GM12878 (cell line): ENCODE data around the gene SNHG17. TPM values are rescaled to one million over a fixed set of nuclear protein-coding genes. Genes with fewer than 3 reads are reported as not detected.

Source experiments
- BCL11A ChIP-seq: IDR thresholded peaks from 2 replicates; pipeline ENCODE4 v1.6.1; 2011; ENCODE audit warnings: low read depth, low read length
- BHLHE40 ChIP-seq, 2 experiments: fragments of 450-650 bp in 1 of 2; IDR thresholded peaks; 2 replicates each; pipeline ENCODE4 v1.6.1; 2011 to 2017; ENCODE audit warnings: low read depth in 2 of 2, borderline replicate concordance in 1 of 2, improper control_type of control experiment in 1 of 2, low read length in 1 of 2, mild to moderate bottlenecking in 1 of 2
- CHD4 ChIP-seq: fragments of 200-600 bp; sonication (generic); IDR thresholded peaks from 2 replicates; pipeline ENCODE4 v1.6.1; 2016; ENCODE audit warnings: mild to moderate bottlenecking
- EP300 ChIP-seq, 2 experiments: fragments of 150-350 bp in 1 of 2; IDR thresholded peaks; 2 replicates each; pipeline ENCODE4 v1.6.1; 2011 to 2012; ENCODE audit warnings: low read depth in 2 of 2, low read length in 2 of 2, borderline replicate concordance in 1 of 2, improper control_type of control experiment in 1 of 2, inconsistent platforms in 1 of 2; ENCODE audit not compliant: control insufficient read depth in 1 of 2
- MEF2A ChIP-seq: IDR thresholded peaks from 2 replicates; pipeline ENCODE4 v1.6.1; 2011; ENCODE audit warnings: low read depth, mild to moderate bottlenecking, low read length, moderate library complexity; ENCODE audit not compliant: insufficient read depth
- NR2C2 ChIP-seq: IDR thresholded peaks from 2 replicates; pipeline ENCODE4 v1.6.1; 2011; ENCODE audit warnings: borderline replicate concordance, low read depth; ENCODE audit not compliant: control insufficient read depth, insufficient read length
- RCOR1 ChIP-seq: conservative IDR thresholded peaks from 2 replicates; pipeline ENCODE4 v1.6.1; 2012; ENCODE audit warnings: low read depth, low read length, improper control_type of control experiment
- TBL1XR1 ChIP-seq: IDR thresholded peaks from 2 replicates; pipeline ENCODE4 v1.6.1; 2012; ENCODE audit warnings: low read depth, low read length, improper control_type of control experiment
- polyA plus RNA-seq, 11 experiments: library from polyadenylated mRNA; depleted of rRNA in 4 of 11; unstranded in 6 of 11; stranded (reverse) in 5 of 11; fragments of >200 nt; fragmentation: Nextera tagmentation in 4 of 11; fragmentation: Illumina TruSeq in 1 of 11; extraction: Ambion mirVana in 4 of 11; extraction: Trizol in 1 of 11; gene quantifications; 1 replicate in 1 of 11; 2 replicates in 10 of 11; pipeline versions ENCODE4 v1.2.1 to v1.2.3, GENCODE V29; 2011 to 2016; ENCODE audit warnings: inconsistent platforms in 2 of 11, missing spikeins in 2 of 11, low read depth in 1 of 11
- total RNA-seq, 4 experiments: library from RNA; depleted of rRNA in 3 of 4; stranded (reverse); fragments of >200 nt in 3 of 4; fragmentation: Illumina TruSeq in 1 of 4; extraction: Trizol in 1 of 4; gene quantifications; 2 replicates each; pipeline versions ENCODE4 v1.2.1 to v1.2.3, GENCODE V29; 2013 to 2021
- TF ChIP-seq, protein P1 (sequence below): fragments of 450-650 bp; IDR thresholded peaks from 2 replicates; pipeline ENCODE4 v1.6.1; 2017; ENCODE audit warnings: antibody characterized with exemption, mild to moderate bottlenecking, moderate library complexity
- TF ChIP-seq, protein P2 (sequence below): fragments of 450-650 bp; IDR thresholded peaks from 2 replicates; pipeline ENCODE4 v1.6.1; 2016; ENCODE audit warnings: mild to moderate bottlenecking

SNHG17 gene
- total and polyA plus RNA-seq, 10 of the 15 experiments (the other 5 are each of a cell fraction or from before 2014, with no cell fraction given), result 20.8 to 63.0 (median 33.9) TPM

DNA sequence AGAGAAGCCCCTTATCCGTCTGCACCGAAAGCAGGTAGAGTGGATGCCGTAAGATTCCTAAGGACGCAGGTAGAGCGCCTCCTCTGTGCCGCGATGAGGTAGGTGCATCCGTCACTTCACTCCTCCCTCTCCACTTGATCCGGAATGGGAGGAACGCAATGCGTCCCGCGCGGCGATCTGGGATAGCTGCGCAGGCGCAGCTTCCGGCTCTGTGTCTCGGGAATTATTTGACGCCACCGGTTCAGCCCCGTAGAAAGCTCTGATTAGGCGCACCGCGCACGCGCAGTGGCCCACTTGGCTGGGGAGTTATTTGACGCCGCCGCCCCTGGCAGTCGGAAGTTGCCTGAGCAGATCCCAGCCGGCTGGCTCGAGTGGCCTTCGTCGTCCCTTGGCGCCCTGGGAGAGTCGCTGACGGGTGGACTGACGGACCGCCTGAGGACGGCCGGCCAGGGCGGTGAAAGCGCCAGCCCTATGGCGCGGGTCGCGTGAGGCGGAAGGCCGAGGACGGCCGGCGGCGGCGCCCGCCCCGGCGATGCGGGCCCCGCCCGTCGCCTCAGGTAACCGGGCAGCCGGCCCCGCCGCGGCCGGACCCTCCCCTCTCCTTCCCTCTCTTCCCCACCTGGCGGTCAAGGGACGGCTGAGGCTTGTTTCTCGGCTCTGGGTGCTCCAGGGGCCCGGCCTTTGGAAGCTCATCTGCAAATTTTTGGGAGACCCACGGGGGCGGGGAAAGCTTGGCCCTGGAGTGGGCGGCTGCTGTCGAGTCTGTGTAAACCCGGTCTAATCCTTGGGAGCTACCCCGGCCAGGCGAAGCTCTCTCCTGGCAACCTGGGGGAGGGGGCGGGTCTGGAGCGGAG lies 37.6 kb upstream of the SNHG17 start, which contains the start of gene RALGAPB (continued):
- TF ChIP-seq, protein P1, sequence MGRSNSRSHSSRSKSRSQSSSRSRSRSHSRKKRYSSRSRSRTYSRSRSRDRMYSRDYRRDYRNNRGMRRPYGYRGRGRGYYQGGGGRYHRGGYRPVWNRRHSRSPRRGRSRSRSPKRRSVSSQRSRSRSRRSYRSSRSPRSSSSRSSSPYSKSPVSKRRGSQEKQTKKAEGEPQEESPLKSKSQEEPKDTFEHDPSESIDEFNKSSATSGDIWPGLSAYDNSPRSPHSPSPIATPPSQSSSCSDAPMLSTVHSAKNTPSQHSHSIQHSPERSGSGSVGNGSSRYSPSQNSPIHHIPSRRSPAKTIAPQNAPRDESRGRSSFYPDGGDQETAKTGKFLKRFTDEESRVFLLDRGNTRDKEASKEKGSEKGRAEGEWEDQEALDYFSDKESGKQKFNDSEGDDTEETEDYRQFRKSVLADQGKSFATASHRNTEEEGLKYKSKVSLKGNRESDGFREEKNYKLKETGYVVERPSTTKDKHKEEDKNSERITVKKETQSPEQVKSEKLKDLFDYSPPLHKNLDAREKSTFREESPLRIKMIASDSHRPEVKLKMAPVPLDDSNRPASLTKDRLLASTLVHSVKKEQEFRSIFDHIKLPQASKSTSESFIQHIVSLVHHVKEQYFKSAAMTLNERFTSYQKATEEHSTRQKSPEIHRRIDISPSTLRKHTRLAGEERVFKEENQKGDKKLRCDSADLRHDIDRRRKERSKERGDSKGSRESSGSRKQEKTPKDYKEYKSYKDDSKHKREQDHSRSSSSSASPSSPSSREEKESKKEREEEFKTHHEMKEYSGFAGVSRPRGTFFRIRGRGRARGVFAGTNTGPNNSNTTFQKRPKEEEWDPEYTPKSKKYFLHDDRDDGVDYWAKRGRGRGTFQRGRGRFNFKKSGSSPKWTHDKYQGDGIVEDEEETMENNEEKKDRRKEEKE, result no peak
- no peak for TF ChIP-seq BCL11A
- TF ChIP-seq BHLHE40 (IDR thresholded peaks at IDR 0.05; ENCODE audit: borderline replicate concordance in 1 of 2, low read depth in 2 of 2, low read length in 1 of 2), result peak; percentile 29 to 94; a peak in 3 of 4 replicates
- peak; percentile 45; the same call in 1 of the 2 replicates for TF ChIP-seq TBL1XR1
- no peak for TF ChIP-seq NR2C2
- TF ChIP-seq MEF2A, result no peak
- no peak for TF ChIP-seq EP300 (IDR thresholded peaks at IDR 0.05; ENCODE audit: borderline replicate concordance in 1 of 2, control insufficient read depth in 1 of 2, low read depth in 2 of 2, low read length in 2 of 2)
- TF ChIP-seq, protein P2, sequence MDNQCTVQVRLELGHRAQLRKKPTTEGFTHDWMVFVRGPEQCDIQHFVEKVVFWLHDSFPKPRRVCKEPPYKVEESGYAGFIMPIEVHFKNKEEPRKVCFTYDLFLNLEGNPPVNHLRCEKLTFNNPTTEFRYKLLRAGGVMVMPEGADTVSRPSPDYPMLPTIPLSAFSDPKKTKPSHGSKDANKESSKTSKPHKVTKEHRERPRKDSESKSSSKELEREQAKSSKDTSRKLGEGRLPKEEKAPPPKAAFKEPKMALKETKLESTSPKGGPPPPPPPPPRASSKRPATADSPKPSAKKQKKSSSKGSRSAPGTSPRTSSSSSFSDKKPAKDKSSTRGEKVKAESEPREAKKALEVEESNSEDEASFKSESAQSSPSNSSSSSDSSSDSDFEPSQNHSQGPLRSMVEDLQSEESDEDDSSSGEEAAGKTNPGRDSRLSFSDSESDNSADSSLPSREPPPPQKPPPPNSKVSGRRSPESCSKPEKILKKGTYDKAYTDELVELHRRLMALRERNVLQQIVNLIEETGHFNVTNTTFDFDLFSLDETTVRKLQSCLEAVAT, result no peak
- no peak for TF ChIP-seq CHD4
- no peak for TF ChIP-seq RCOR1
